Hematopoietic multipotent progenitor cell treated with erythropoietin and hydrocortisone succinate and interleukin-3 and kit ligand, for 8 days (in vitro differentiated cells): ENCODE data around the gene NTNG1.
"Not testable (repeated sequence)": the region's sequence is repeated elsewhere in the genome, so short reads cannot be mapped to it uniquely, and the experiment has no call there.

Source experiments
- DNase-seq: peaks from one replicate; pipeline ENCODE4 v3.0.0-alpha.2; 2015

NTNG1 gene

DNA sequence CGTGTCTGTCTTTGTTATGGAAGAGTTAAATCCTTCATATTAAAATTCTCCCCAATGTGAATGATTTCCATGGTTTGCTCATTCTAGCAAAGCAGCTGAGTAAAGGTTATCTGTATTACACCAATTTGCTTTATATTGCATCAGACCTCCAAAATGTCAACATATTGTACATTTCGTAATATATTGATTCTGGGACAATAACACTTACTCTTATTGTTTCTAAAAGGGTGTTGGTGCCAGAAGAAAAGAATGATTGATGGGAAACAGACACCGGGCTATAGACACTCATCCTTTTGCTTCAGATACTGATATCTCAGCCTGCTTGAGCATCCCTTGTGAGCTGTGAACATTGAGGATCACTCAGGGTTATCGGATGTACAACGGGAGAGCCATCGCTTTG, 7.0 kb downstream of the NTNG1 start:
- DNase-seq, result no peak

DNA sequence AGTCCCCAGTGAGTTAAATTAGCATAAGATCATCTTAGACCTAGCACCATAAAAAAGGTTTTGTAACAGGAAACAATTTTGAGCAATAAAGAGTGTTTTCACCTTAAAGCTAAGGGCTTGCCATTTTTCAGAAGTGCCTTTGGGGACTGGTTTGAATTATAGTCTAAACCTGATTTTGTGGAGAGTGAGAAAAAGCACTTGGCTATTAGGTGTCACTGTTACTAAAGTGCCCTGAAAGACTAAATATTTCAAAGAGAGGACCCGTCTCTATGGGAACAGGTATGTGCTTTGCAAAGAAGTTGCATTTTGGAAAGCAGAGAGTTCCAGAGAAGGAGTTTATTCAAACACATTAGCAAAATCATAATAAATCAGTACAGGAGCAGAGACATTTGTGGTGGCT, 9.1 kb downstream of the NTNG1 start:
- no peak for DNase-seq

DNA sequence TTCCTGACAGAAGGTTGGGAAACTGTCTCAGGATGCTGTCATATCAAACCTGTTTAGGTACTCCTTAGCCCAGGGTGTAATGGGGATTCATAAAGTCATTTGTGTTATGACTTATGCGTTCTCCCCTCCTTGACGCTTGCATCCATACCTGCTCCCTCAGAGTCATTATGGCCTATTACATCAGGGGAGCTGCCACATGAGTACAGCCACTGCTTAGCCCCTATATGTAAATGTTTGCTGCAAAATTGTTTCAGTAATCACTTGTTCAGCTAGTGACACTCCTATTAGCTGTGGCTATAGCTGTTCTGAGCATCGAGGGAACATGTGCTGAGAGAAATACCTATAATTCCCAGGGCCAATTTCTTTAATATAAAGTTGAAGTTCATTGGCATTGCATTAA, 10.5 kb downstream of the NTNG1 start:
- DNase-seq, result no peak

DNA sequence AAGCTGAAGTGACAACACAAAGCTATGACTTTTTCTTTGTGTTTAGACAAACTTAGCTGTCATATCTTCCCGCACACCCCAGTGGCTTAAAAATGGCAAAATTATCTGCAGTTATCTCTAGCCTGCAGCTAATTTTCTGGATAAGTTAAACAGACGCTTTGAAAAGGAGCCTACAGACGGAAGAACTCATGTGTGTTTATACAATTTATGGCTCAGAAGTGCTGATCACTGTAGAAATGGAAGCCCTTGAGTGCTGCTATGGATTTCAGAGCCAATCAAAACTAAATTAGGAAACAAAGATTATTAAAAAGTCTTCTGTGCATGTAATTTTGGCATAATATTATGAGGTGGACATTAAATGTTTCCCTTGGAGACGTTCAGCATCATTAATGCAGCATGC, 11.6 kb downstream of the NTNG1 start:
- DNase-seq, result no peak

GRCh38 chr1:107153014-107153413, 12.2 kb downstream of the NTNG1 start:
- no peak for DNase-seq

GRCh38 chr1:107158496-107158895, 17.7 kb downstream of the NTNG1 start:
- DNase-seq, result no peak

- no peak for DNase-seq
These were observed 18.2 kb downstream of the NTNG1 start for GRCh38 chr1:107158991-107159390.

DNA sequence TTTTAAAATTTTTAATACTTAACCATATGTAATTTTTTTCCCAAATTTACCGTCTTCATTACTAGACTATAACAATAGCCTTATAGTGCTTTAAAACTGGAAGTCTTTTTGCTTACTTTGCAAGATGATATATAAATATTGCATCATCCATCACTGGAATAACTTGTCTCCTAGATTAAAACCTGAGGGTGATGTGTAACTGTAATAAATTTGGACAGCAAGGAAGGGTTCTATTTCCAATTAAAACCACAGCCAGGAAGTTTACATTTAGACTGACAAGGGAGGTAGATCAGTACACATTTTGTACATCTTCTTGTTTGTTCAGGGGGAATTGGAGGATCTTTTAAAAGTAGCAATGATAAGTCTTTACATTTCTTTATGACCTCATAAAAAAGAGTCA, 21.9 kb downstream of the NTNG1 start:
- DNase-seq, result no peak

- not testable (repeated sequence) for DNase-seq
These were observed 24.1 kb downstream of the NTNG1 start for GRCh38 chr1:107164901-107165300.

DNA sequence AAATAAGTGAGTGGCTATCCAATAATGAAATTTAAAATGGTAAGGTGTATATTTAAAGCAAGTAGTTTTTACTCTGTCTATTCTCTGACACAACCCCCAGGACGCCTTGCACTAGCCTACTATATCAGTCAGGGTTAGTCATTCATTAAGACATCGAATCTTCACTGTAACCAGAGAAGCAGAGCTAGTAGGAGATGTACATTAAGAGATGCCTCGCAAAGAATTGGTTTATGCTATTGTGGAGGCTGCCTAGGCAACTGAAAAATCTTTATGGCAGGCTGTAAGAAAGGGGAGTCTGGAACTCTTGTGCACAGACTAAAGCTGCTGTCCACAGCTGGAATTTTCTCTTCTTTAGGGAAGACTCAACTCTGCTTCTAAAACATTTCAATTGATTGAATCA, 28.8 kb downstream of the NTNG1 start:
- no peak for DNase-seq

- DNase-seq, result no peak
These were observed 30.5 kb downstream of the NTNG1 start for GRCh38 chr1:107171333-107171732.

DNA sequence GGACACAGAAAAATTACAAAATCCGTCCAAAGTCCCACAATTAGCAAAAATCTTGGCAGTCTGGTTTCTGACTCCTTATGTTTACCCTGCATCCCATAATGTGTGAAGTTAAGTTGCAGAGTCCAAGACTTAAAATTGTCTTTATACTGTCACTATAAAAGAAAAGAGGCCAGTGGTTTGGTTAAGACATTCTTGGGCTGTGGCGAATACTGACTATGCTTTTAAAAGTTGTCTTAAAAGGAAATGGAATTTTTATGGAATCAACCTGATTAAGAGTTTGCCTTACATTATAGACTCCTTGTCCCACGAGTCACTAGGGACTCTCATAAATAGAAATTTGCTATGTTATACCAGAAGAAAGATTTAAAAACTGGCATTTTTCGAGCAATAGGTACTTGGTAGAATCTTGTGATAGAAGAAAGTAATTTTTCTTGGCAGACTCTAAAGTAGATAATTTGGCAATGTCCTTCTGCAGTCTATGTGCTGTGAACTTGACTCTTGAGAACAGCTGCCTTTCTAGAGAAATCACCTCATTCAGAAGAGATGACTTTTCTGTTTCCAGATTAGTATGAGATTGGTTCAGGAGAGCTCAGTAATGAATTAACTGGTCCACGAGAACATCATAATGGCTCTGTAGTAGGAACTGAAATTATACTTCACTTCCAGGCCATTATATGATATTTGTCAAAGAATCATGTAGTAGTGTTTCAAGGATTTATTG, 31.8 kb downstream of the NTNG1 start:
- DNase-seq, result no peak

DNA sequence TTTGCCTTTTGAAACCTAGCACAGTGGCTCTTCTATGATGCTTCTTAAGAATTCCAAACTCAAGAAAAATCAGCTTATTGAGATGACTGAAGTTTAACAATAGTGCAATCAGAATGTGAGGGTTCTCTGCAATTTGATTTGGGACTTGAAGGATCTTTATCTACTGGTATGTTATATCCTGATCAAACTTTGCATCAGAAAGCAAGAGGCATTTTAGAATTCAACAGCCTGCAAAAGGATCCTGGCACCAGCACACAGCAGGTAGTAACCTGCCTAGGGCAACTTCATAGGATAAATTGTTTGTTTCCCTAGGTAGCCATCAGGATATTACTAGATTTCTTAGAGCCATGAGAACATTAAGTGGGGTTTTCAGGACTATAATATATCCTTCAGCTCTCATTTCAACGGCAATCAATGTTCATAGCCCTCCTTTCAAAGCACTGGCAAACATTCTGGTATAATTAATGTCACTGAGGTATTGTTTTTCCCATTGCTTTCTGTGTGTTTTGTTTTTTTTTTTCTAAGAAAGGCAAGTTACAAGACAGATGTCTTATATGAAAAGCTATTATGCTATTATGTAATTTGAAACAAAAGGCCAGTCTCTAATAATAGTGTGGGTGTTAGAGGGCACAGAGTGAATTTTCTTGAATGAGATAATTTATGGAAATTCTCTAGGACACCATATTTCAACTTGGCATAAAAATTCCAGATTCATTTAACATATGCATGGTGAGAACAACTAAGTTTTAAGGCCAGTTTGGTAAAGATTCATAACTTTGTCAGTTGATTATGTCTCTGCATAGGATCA, 34.5 kb downstream of the NTNG1 start:
- no peak for DNase-seq

- DNase-seq, result no peak
These were observed 40.6 kb downstream of the NTNG1 start for GRCh38 chr1:107181253-107181969.

DNA sequence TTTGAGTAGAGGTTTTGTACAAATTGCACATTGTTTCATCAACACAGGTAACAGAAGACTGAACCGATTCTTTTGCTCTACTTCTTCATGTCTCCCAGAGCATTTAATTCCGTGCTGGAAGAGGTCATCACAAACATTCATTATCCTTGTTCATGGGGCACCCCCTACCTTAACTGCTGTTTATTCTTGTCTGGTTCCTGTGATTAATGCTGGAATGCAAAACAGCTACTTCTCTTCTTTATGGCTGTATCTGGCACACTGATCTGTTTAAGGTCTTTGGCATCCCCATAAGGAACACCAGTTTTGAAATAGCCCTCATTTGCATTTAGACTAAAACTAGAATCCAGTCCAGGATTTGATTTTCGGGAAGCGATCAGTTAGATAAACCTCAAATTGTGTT, 42.2 kb downstream of the NTNG1 start:
- no peak for DNase-seq

GRCh38 chr1:107184888-107185287, 44.0 kb downstream of the NTNG1 start:
- no peak for DNase-seq

GRCh38 chr1:107187399-107187798, 46.6 kb downstream of the NTNG1 start:
- no peak for DNase-seq

DNA sequence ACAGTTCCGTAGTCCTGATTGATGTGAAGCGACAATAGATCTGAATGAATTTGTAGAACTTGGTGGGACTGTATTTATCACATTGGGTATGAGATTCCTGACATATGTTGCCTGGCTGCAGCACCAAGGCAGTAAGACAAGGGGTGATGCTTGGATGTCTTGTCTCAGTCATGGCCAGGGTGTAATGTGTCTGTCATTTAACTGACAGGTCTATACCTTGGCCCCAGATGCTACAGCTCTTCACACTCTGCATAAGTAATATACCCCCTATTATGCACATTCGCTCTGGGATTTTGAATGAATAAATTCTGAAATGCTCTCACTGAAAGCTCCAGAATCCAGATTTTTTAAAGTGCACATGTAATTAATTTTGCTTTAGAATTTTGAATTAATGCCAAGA, 47.3 kb downstream of the NTNG1 start:
- DNase-seq, result no peak

GRCh38 chr1:107194380-107194779, 53.5 kb downstream of the NTNG1 start:
- no peak for DNase-seq

- no peak for DNase-seq
These were observed 54.6 kb downstream of the NTNG1 start for GRCh38 chr1:107195476-107195875.

- peak; percentile 62 for DNase-seq
These were observed 56.2 kb downstream of the NTNG1 start for GRCh38 chr1:107196973-107197562.

GRCh38 chr1:107198561-107198960, 57.7 kb downstream of the NTNG1 start:
- no peak for DNase-seq

DNA sequence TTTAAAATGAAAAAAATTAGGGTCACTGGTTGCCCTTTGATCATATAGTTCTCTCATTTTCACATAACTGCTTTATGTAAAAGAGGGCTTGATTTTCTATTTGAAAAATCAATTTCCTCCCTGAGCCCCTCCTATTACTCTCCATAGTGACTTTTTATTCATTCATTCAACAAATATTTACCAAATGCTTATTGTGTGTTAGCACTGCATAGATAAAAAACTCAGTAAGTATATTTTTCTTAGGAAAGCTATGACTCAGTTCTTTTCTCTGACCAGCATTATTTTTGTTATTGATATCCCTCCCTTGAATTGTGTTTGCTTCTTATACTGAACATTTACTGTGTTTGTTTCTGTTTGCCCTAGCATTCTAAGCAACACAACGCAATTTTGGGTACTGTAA, 59.8 kb downstream of the NTNG1 start:
- no peak for DNase-seq

DNA sequence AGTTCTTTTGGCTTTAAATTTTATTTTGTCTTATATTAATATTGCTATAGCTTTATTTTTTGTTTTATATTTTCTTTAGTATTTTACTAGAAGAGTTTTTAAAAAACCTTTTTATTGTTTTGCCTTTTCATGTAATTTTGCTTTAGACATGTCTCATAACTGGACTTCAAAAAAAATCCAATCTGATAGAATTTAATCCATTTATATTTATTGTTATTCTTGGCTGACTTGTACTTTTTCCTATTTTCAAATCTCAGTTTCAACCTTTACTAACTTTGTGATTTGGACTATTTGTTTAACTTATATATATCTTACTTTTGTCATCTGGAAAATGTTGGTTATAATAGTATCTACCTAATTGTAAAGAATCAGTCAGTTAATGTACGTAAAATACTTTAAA, 61.2 kb downstream of the NTNG1 start:
- DNase-seq, result no peak
